ENCODE results near the gene RNF113B.

- TF ChIP-seq EZH2phosphoT487 (IDR thresholded peaks at IDR 0.05; ENCODE audit: borderline replicate concordance, low read depth, low read length) = no peak
- TF ChIP-seq, protein P1, sequence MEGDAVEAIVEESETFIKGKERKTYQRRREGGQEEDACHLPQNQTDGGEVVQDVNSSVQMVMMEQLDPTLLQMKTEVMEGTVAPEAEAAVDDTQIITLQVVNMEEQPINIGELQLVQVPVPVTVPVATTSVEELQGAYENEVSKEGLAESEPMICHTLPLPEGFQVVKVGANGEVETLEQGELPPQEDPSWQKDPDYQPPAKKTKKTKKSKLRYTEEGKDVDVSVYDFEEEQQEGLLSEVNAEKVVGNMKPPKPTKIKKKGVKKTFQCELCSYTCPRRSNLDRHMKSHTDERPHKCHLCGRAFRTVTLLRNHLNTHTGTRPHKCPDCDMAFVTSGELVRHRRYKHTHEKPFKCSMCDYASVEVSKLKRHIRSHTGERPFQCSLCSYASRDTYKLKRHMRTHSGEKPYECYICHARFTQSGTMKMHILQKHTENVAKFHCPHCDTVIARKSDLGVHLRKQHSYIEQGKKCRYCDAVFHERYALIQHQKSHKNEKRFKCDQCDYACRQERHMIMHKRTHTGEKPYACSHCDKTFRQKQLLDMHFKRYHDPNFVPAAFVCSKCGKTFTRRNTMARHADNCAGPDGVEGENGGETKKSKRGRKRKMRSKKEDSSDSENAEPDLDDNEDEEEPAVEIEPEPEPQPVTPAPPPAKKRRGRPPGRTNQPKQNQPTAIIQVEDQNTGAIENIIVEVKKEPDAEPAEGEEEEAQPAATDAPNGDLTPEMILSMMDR (conservative IDR thresholded peaks at IDR 0.05; ENCODE audit: low read length) = no peak
Measured at GRCh38 chr13:98204546-98204945, 27.5 kb upstream of the RNF113B start.

All from OCI-LY7 (cell line).